ENCODE data around the gene IL20.

DNA sequence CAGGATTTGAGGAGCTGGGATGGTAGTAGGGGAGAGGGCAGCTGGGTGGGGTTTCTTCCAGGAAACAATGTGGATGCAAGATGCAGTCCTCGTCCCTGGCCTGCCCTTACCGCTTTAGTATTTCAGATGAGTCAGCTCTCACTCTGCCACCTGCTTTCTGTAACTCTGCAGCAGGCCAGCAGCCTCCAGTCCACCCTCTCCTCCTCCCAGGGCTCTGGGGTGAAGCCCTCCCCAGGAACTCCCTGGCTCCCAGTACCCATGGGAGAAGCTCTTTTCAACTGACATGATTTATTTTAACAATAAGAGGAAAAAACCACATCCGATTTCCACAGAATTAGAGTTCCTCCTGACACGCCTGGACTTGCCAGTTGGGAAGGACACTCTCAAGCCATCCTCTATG is 39.0 kb upstream of the IL20 start:
- TF ChIP-seq, protein P1, sequence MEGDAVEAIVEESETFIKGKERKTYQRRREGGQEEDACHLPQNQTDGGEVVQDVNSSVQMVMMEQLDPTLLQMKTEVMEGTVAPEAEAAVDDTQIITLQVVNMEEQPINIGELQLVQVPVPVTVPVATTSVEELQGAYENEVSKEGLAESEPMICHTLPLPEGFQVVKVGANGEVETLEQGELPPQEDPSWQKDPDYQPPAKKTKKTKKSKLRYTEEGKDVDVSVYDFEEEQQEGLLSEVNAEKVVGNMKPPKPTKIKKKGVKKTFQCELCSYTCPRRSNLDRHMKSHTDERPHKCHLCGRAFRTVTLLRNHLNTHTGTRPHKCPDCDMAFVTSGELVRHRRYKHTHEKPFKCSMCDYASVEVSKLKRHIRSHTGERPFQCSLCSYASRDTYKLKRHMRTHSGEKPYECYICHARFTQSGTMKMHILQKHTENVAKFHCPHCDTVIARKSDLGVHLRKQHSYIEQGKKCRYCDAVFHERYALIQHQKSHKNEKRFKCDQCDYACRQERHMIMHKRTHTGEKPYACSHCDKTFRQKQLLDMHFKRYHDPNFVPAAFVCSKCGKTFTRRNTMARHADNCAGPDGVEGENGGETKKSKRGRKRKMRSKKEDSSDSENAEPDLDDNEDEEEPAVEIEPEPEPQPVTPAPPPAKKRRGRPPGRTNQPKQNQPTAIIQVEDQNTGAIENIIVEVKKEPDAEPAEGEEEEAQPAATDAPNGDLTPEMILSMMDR (tag by site-specific recombination; IDR thresholded peaks at IDR 0.05): no peak
- TF ChIP-seq ZNF768 (tag by site-specific recombination; IDR thresholded peaks at IDR 0.05) (no peak), SETDB1 (IDR thresholded peaks at IDR 0.05; ENCODE audit: insufficient read length, low read length) (no peak), ZFP3 (tag by site-specific recombination; IDR thresholded peaks at IDR 0.05; ENCODE audit: low read depth) (no peak), TSHZ1 (tag by site-specific recombination; IDR thresholded peaks at IDR 0.05; ENCODE audit: borderline replicate concordance) (no peak), ZNF148 (tag by site-specific recombination; IDR thresholded peaks at IDR 0.05; ENCODE audit: borderline replicate concordance) (no peak), RBAK (tag by site-specific recombination; IDR thresholded peaks at IDR 0.05) (no peak), ZNF639 (tag by site-specific recombination; IDR thresholded peaks at IDR 0.05) (no peak), ZNF785 (tag by site-specific recombination; IDR thresholded peaks at IDR 0.05) (no peak), ZNF37A (tag by site-specific recombination; IDR thresholded peaks at IDR 0.05) (no peak), ZNF121 (tag by site-specific recombination; IDR thresholded peaks at IDR 0.05) (no peak)
- TF ChIP-seq, protein P2, sequence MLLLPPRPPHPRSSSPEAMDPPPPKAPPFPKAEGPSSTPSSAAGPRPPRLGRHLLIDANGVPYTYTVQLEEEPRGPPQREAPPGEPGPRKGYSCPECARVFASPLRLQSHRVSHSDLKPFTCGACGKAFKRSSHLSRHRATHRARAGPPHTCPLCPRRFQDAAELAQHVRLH (tag by site-specific recombination; IDR thresholded peaks at IDR 0.05): no peak

Data from HEK293 (cell line).